Brain microvascular endothelial cell (primary cell): Measurements from ENCODE around the gene TNNI2.

ENCODE experiments used
- DNase-seq: peaks from one replicate; pipeline ENCODE4 v3.0.0-alpha.2; 2020
- H3K27ac ChIP-seq: fragments of 250-450 bp; sonication (Bioruptor Pico); 2 replicates; pipeline ENCODE4 v1.5.1; 2020; ENCODE audit warnings: mild to moderate bottlenecking, moderate library complexity
- H3K27me3 ChIP-seq: fragments of 250-450 bp; sonication (Bioruptor Pico); replicated peaks from 2 replicates; pipeline ENCODE4 v1.5.1; 2020; ENCODE audit warnings: mild to moderate bottlenecking
- H3K36me3 ChIP-seq: fragments of 250-450 bp; sonication (Bioruptor Pico); replicated peaks from 2 replicates; pipeline ENCODE4 v1.5.1; 2020; ENCODE audit warnings: mild to moderate bottlenecking
- H3K4me3 ChIP-seq: 2 replicates; pipeline ENCODE4 v1.5.1; 2011; ENCODE audit warnings: low read depth, mild to moderate bottlenecking, control low read depth, low read length, moderate library complexity
- CTCF ChIP-seq: IDR thresholded peaks from 2 replicates; pipeline ENCODE4 v1.5.1; 2011; ENCODE audit warnings: low read depth, mild to moderate bottlenecking, moderate library complexity, low read length, control low read depth, inconsistent platforms; ENCODE audit errors: missing control alignments
- in situ Hi-C: cut with HindIII; loops from 2 replicates; pipeline ENCODE4 v1.10.0; 2017; ENCODE audit warnings: low sequenced_read_pairs, low pct_ligation_motif_present

TNNI2 gene

GRCh38 chr11:1823376-1824220, 15.2 kb upstream of the TNNI2 start:
- in situ Hi-C loops: no loop called here

GRCh38 chr11:1824221-1825038, 14.4 kb upstream of the TNNI2 start:
- DNase-seq: no peak
- H3K27me3 ChIP-seq: no peaks in the 10 kb centered on the region
- H3K4me3 ChIP-seq: no peak overlapping the region
- H3K36me3 ChIP-seq: no peaks in the 10 kb centered on the region
- in situ Hi-C loops: no loop called here
- H3K27ac ChIP-seq: no peak overlapping the region
- no peak for TF ChIP-seq CTCF

More at GRCh38 chr11:1823376-1824220, 15.2 kb upstream of the TNNI2 start:
- Histone ChIP-seq H3K27ac (no peak overlapping the region), H3K27me3 (no peaks in the 10 kb centered on the region), H3K36me3 (no peaks in the 10 kb centered on the region), H3K4me3 (no peak overlapping the region)
- no peak for TF ChIP-seq CTCF
- DNase-seq: no peak

- H3K36me3 ChIP-seq: no peaks in the 10 kb centered on the region
- in situ Hi-C loops: no loop called here
- no peaks in the 10 kb centered on the region for H3K27me3 ChIP-seq
- H3K27ac ChIP-seq: no peak overlapping the region
- no peak for DNase-seq
- peak; percentile 71 for TF ChIP-seq CTCF
- H3K4me3 ChIP-seq: no peak overlapping the region
These were observed 13.6 kb upstream of the TNNI2 start for GRCh38 chr11:1825039-1825740.

GRCh38 chr11:1825785-1826451, 12.9 kb upstream of the TNNI2 start:
- in situ Hi-C loops: no loop called here
- Histone ChIP-seq H3K27me3 (no peaks in the 10 kb centered on the region), H3K4me3 (no peak overlapping the region), H3K36me3 (no peaks in the 10 kb centered on the region), H3K27ac (no peak overlapping the region)
- no peak for TF ChIP-seq CTCF
- DNase-seq: no peak

GRCh38 chr11:1826552-1827094, 12.2 kb upstream of the TNNI2 start:
- no peaks in the 10 kb centered on the region for H3K27me3 ChIP-seq
- DNase-seq: peak; percentile 67
- no peak overlapping the region for H3K4me3 ChIP-seq
- no peaks in the 10 kb centered on the region for H3K36me3 ChIP-seq
- TF ChIP-seq CTCF: peak; percentile 67
- peak overlapping the region; percentile 36 for H3K27ac ChIP-seq
- in situ Hi-C loops: no loop called here
